Peyer's patch (tissue), 4 donors: Measurements from ENCODE around the gene ELANE. TPM values are rescaled to one million over a fixed set of nuclear protein-coding genes. Genes with fewer than 3 reads are reported as not detected.
"Not testable (repeated sequence)": the region's sequence is repeated elsewhere in the genome, so short reads cannot be mapped to it uniquely, and the experiment has no call there.

Experiments
- DNase-seq, 3 donors: peaks; one replicate each; pipeline ENCODE4 v3.0.0-alpha.2; 2017 to 2019
- H3K27ac ChIP-seq, 4 donors: fragments of 200-600 bp; sonication (generic); one replicate each; pipeline ENCODE4 v1.5.1; 2016 to 2019
- H3K27me3 ChIP-seq, 2 donors: fragments of 200-600 bp; sonication (generic); one replicate each; pipeline ENCODE4 v1.5.1; 2019
- H3K36me3 ChIP-seq, 3 donors: fragments of 200-600 bp; sonication (generic); one replicate each; pipeline ENCODE4 v1.5.1; 2016 to 2019
- H3K4me1 ChIP-seq, 4 donors: fragments of 200-600 bp; sonication (generic); one replicate each; pipeline ENCODE4 v1.5.1; 2016 to 2019
- H3K4me3 ChIP-seq, 4 donors: fragments of 200-600 bp; sonication (generic); 1 replicate in 3 of 4; 2 replicates in 1 of 4; pipeline ENCODE4 v1.5.1; 2016 to 2019; ENCODE audit warnings: mild to moderate bottlenecking in 1 of 4
- H3K9me3 ChIP-seq, 4 donors: fragments of 200-600 bp; sonication (generic); one replicate each; pipeline ENCODE4 v1.5.1; 2016 to 2019; ENCODE audit warnings: mild to moderate bottlenecking in 1 of 4
- CTCF ChIP-seq, 6 experiments: fragments of 450-650 bp in 4 of 6; fragments of 200-600 bp in 2 of 6; sonication (generic) in 1 of 6; IDR thresholded peaks; one replicate each; pipeline ENCODE4 v1.5.1; 2017 to 2019; ENCODE audit warnings: antibody characterized with exemption in 6 of 6, mild to moderate bottlenecking in 3 of 6, moderate library complexity in 1 of 6
- POLR2A ChIP-seq, 2 donors: fragments of 450-650 bp; IDR thresholded peaks; one replicate each; pipeline ENCODE4 v1.5.1; 2017; ENCODE audit warnings: antibody characterized with exemption in 2 of 2, mild to moderate bottlenecking in 2 of 2, moderate library complexity in 2 of 2
- total RNA-seq, 4 donors: library from RNA; depleted of rRNA; stranded (reverse); fragments of >200 nt; gene quantifications; one replicate each; pipeline ENCODE4 v1.1.0, GENCODE V29; 2016

ELANE gene
- total RNA-seq, 4 donors from 2014 or later, result not detected

- Histone ChIP-seq H3K4me1 (no peaks in the 10 kb centered on the region), H3K36me3 (no peaks in the 10 kb centered on the region), H3K9me3 (no peaks in the 10 kb centered on the region), H3K4me3 (no peak overlapping the region), H3K27me3 (peaks cover 0 to 16% of the 10 kb centered on the region in 2 donors), H3K27ac (peak overlapping the region; percentile 55 to 83 (median 68))
- no peak for TF ChIP-seq CTCF (IDR thresholded peaks at IDR 0.05)
- TF ChIP-seq POLR2A (IDR thresholded peaks at IDR 0.05), result no peak
- DNase-seq, result peak; percentile 42 to 84 (median 74)
Measured at GRCh38 chr19:850221-850978, 1.7 kb upstream of the ELANE start.

GRCh38 chr19:850979-851335, 1.1 kb upstream of the ELANE start:
- Histone ChIP-seq H3K9me3 (no peaks in the 10 kb centered on the region), H3K27ac (peak overlapping the region; percentile 55 to 83 (median 68)), H3K36me3 (no peaks in the 10 kb centered on the region), H3K27me3 (peaks cover 0 to 15% of the 10 kb centered on the region in 2 donors), H3K4me3 (no peak overlapping the region), H3K4me1 (no peaks in the 10 kb centered on the region)
- no peak for DNase-seq
- TF ChIP-seq POLR2A (IDR thresholded peaks at IDR 0.05) (no peak), CTCF (IDR thresholded peaks at IDR 0.05) (no peak)

- Histone ChIP-seq H3K27ac (no peak overlapping the region), H3K4me3 (no peak overlapping the region), H3K4me1 (no peaks in the 10 kb centered on the region), H3K27me3 (peaks cover 0 to 8% of the 10 kb centered on the region in 2 donors), H3K9me3 (no peaks in the 10 kb centered on the region), H3K36me3 (no peaks in the 10 kb centered on the region)
- no peak for DNase-seq
- TF ChIP-seq POLR2A (IDR thresholded peaks at IDR 0.05), result no peak
- TF ChIP-seq CTCF (IDR thresholded peaks at IDR 0.05), result no peak
Measured at GRCh38 chr19:853014-853585, 997 bp downstream of the ELANE start.

GRCh38 chr19:853614-854220, 1.6 kb downstream of the ELANE start:
- not testable (repeated sequence) for H3K4me3 ChIP-seq, H3K36me3 ChIP-seq, DNase-seq, H3K27me3 ChIP-seq, H3K9me3 ChIP-seq, H3K27ac ChIP-seq, H3K4me1 ChIP-seq

- no peaks in the 10 kb centered on the region for H3K36me3 ChIP-seq
- peaks cover 0 to 8% of the 10 kb centered on the region in 2 donors for H3K27me3 ChIP-seq
- H3K4me1 ChIP-seq, result no peaks in the 10 kb centered on the region
- no peak for DNase-seq
- H3K27ac ChIP-seq, result no peak overlapping the region
- H3K4me3 ChIP-seq, result no peak overlapping the region
- no peaks in the 10 kb centered on the region for H3K9me3 ChIP-seq
- TF ChIP-seq POLR2A (IDR thresholded peaks at IDR 0.05) (no peak), CTCF (IDR thresholded peaks at IDR 0.05) (no peak)
Measured at GRCh38 chr19:854549-854948, 2.4 kb downstream of the ELANE start.

GRCh38 chr19:855142-855541, 3.0 kb downstream of the ELANE start:
- Histone ChIP-seq H3K27ac (no peak overlapping the region), H3K4me3 (no peak overlapping the region), H3K27me3 (peaks cover 0 to 8% of the 10 kb centered on the region in 2 donors), H3K9me3 (no peaks in the 10 kb centered on the region), H3K4me1 (peaks cover 0 to under 1% (median 0%) of the 10 kb centered on the region in 4 donors), H3K36me3 (no peaks in the 10 kb centered on the region)
- DNase-seq, result no peak
- TF ChIP-seq CTCF (IDR thresholded peaks at IDR 0.05), result no peak
- no peak for TF ChIP-seq POLR2A (IDR thresholded peaks at IDR 0.05)
